Measurements from ENCODE around the gene ACTA2.
A peak's percentile ranks its signal among the peaks of the same experiment; 100 is the strongest.

Gene ACTA2

DNA sequence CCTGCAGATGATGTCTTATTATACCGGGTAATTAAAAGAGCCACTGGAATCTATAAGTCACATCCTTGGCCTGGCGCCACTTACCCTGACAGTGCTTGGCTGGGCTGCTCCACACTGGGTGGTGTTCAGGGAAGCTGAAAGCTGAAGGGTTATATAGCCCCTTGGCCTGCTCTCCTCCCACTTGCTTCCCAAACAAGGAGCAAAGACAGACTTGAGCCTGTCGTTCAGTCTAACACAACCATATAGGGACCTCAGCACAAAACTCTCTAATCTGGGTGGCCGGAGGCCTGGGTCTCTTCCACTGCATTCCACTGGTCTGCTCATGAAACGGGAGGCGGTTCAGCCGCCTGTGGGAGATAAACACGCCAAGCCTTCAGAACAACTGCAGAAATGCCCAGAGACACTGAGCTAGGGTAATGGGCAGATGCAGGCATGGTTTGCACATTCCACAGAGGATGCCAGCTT, at the start of gene ACTA2:
Gene ACTA2, minus strand, starts transcription at position 127 of the 465 bp plus-strand sequence. CDS start 3,843 bp downstream, outside the sequence.
- DNase-seq = no peak

DNA sequence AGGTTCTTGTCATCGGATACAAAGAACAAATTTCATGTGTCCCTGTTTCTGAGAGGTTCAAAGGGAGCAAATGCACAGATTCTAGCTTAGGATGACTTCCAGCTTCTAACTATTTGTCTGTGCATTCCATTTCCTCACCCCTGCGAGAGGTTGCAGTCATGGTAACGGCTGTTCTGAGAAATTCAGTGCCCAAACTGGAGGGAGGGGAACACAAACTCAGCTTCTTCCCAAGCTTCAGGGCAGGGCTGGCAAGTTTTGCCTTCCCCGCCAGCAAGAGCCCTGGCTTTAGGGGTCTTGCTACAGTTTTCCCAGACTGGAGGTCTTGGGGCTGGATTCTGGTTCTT, 49.1 kb upstream of the ACTA2 start:
- peak; percentile 34 for DNase-seq

DNA sequence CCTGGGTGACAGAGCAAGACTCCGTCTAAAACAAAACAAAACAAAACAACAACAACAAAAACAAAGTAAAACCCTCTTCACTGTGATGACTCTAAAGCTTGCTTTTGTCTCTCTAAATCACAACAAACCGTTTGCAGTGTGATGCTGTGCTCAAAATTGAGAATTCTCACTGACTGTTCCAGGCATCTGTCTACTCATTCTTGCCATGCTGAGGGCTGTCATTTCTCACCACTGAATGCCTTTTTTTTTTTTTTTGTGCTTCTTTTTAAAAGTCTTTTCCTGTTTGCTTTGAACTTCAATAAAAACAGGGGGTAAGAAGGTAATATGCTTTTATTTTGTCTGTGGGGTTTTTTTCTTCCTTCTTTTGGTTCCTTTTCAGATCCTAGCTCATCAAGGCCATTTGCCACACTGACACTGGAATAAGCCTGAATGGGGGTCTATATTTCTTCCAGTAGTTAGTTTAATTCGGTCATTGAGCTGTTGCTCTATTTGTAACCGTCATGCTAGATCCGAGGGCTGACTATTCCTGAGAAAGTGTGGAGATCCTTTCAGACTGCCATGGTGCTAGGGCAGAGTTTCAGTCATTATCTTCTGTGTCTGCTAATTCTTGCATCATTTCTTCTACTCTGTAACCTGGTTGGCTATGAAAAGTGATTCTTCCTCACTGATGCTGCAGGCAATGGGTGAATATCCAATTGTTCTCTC, 48.6 kb upstream of the ACTA2 start:
- peak; percentile 67 for DNase-seq

DNA sequence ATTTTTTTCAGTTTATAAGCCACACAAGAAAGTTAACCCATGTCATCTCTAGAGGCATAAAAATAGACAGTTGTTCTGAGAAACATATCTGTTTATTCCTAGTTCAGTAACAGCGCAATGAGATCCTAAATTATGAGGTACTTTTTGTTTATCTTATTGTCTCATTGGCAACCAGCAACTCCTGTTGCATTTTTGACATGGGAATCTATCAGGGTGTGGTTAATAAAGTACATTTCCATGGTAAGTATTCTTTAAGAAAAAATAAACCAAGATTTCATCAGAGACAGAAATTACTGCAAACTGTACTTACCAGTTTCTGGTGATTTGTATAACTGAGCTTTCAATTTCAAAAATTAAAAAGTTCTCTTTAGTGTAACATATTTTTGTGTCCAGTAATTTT, 47.1 kb upstream of the ACTA2 start:
- DNase-seq = peak; percentile 60

DNA sequence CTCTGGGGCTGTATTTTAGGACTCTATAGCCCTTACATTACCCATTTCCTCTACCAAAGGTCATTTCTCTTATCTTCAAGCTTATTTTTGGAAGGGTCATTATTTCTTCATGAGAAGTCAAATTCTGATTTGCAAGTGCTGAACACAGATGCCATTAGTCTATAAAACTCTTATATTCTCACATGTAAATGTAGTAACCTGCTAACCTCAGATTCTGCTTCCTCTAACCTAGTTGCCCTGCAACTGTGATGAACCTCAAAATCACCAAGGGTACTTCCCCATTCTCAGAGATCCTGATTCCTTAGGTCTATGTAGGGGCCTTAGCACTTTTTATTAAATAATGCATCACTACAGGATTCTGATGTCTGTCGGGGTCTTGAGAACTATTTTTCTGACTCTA, 44.4 kb upstream of the ACTA2 start:
- DNase-seq = peak; percentile 59

DNA sequence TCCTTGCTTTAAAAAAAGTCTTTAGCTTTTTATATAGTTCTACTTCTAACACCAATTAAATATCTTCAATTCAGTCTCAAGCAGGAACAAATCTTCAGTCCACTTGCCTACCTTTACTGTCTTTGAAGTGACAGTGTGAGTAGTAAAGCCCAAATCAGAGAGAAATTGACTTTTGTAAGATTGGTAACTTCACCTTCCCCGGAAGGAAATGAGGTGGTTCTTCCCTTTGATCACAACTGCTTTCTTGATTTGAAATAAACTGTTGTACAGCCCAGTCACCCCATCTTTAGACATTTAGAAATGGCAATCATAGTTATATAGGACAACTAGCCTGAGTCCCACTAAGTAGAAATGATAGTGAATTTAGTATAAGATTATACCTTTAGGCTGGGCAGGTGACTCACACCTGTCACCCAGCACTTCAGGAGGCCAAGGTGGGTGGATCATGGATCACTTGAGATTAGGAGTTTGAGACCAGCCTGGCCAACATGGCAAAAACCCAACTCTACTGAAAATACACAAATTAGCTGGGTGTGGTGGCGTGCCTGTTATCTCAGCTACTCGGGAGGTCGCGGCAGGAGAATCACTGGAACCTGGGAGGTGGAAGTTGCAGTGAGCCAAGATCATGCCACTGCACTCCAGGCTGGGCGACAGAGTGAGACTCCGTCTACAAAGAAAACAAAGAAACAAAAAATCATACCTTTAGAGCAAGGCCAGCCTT, 42.7 kb upstream of the ACTA2 start:
- DNase-seq = peak; percentile 73

DNA sequence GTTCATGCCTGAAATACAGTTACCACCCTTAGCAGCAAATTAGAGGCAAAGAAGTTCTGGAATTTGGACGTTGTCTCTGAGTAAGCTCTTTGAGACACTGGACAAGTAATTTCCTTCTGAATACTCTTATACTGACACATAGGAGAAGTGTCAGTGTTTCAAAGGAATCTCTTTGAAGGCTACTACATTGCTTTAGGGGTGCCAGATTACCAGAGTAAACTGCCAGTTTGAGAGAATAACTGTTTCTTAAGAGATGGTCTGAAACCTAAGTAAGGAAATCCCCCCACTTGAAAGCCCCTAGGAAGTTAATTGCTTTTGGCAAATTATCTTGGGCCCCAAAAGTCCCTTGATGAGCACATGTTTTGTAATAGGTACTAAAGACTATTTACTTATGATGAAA, 41.4 kb upstream of the ACTA2 start:
- peak; percentile 71 for DNase-seq

DNA sequence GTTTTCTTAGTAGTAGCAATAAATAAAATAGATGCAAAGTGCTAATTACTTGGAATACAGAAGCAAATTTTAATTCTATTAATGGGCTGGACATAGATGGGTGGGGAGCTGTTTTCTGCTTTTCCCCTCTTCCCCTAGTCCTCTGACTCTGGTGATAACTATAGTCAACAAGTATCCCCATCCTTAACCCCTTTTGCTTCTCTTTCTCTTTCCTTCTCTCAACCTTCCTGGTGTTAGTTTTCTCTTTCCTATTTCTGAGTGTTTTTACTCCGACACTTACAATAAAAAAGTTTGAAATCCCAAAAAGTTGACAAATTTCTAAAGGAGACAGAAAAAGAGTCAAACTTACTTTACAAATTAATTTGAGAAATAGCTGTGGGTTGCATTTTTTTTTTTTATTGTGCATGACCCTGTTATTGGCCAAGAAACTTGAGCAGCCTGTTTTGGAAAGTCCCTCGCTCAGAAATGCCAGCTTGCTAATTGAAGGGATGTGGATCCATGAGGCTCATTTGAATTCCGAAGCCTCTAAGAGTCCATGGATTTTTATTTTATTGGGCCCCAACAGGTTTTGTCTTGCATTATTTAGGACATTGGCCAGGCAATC, 40.5 kb upstream of the ACTA2 start:
- DNase-seq = peak; percentile 55

DNA sequence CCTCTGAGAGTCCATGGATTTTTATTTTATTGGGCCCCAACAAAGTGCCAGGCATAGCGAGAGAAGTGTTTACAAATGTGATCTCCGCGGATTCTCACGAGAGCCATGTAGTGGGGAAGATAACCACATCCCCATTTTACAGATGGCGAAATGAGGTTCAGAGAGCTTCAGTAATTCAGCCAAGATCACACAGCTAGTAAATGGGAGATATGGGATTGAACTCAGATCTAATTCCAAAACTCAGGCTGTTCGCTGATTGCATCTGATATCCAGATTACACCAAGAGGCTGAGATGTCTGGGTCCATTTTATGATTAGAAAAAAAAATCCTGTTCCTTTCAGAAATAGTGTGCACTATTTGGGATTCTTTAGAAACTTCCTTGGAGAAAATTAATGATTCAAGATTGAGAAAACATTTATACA, 39.3 kb upstream of the ACTA2 start:
- no peak for DNase-seq

DNA sequence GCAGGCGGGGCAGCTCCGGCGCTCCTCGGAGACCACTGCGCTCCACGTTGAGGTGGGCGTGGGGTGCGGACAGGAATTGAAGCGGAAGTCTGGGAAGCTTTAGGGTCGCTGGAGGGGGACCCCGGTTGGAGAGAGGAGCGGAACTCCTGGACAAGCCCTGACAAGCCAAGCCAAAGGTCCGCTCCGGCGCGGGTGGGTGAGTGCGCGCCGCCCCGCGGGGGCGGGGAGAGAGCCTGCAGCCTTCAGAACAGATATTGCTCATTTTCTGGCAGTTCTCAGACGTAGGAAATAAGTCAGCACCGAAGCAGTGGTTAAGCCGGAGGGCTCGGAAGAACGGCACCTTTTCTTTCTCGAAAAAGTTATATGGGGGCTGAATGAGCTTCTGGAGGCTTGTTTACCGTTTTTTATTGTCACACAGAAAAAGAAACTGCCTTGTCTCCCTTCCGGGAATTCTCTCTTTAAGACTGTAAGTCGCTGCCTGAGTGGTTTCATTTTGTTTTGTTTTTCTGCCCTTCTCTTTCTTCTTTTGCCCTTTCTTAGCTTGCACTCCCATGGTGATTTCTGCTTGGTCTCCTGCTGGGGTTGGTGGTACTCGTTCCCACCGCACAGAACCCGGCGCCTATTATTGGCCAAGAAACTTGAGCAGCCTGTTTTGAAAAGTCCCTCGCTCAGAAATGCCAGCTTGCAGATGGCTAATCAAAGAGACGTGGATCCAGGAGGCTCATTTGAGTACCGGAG, 38.8 kb upstream of the ACTA2 start:
- peak; percentile 77 for DNase-seq

DNA sequence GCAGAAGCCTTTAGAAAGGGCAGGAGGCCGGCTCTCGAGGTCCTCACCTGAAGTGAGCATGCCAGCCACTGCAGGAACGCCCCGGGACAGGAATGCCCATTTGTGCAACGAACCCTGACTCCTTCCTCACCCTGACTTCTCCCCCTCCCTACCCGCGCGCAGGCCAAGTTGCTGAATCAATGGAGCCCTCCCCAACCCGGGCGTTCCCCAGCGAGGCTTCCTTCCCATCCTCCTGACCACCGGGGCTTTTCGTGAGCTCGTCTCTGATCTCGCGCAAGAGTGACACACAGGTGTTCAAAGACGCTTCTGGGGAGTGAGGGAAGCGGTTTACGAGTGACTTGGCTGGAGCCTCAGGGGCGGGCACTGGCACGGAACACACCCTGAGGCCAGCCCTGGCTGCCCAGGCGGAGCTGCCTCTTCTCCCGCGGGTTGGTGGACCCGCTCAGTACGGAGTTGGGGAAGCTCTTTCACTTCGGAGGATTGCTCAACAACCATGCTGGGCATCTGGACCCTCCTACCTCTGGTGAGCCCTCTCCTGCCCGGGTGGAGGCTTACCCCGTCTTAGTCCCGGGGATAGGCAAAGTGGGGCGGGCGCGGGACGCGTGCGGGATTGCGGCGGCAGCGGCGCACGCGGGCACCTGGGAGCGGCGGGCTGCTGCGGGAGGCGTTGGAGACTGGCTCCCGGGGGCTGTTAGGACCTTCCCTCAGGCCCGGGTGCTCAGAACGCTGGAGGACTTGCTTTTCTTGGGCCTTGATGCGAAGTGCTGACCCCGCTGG, 38.0 kb upstream of the ACTA2 start, which contains the start of gene FAS:
Gene FAS, plus strand, starts transcription at position 415 of the 777 bp plus-strand sequence. Its CDS starts 79 bp downstream, at position 494.
- peak; percentile 89 for DNase-seq

DNA sequence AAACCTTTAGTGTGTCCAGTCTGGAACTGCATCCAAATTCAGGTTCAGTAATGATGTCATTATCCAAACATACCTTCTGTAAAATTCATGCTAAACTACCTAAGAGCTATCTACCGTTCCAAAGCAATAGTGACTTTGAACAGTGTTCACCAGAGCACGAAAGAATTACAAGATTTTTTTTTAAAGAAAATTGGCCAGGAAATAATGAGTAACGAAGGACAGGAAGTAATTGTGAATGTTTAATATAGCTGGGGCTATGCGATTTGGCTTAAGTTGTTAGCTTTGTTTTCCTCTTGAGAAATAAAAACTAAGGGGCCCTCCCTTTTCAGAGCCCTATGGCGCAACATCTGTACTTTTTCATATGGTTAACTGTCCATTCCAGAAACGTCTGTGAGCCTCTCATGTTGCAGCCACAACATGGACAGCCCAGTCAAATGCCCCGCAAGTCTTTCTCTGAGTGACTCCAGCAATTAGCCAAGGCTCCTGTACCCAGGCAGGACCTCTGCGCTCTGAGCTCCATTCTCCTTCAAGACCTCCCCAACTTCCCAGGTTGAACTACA, 37.3 kb upstream of the ACTA2 start:
- peak; percentile 37 for DNase-seq

DNA sequence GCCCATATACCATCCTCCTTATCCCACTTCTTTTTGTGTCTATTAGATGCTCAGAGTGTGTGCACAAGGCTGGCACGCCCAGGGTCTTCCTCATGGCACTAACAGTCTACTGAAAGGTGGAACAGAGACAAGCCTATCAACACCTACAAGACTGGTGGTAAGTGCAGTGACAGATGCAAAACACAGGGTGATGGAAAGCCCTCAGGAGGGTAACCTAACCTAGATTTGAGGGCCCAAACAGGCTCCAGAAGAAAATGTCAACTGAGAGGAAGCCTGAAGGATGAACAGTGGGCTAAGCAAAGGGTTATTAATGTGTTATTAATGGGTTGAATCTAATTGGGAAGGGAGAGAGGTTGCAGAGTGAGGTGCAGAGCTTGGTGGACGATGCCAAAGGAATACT, 36.9 kb upstream of the ACTA2 start:
- no peak for DNase-seq

DNA sequence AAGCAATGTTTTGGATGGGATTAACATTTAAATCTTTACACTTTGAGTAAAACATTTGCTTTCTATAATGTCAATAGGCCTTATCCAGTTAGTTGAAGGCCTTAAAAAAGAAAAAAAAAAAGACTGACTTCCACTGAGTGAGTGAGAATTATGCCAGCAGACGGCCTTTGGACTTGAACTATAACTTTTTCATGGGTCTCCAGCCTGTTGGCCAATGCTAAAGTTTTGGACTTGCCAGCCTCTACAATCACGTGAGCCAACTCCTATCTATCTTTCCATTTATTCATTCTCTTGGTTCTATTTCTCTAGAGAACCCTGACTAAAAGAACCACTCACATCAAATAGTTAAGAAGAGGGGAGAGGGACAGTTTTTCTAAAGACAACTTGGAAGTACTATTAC, 35.3 kb upstream of the ACTA2 start:
- DNase-seq = no peak

DNA sequence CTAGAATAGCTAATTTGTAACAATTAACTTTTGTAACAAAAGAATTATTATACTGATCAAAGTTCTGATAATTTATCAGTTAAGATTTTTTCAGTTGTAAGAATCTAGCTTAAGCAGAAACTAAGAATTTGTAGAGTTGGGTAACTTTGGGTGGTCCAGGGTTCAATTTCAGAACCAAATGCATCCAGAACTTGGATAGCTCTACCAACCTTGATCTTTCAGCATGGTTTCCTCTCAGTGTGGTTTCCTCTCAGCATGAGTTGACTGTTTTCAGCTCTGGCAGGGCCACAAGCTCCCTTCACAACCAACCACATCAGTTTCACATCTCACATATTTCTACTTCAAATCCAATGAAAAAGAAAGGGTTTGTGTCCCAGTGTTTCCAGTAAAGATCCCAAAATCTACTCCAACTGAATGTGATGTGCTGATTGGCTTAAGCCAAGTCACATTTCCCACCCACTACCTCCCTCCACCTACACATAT, 34.7 kb upstream of the ACTA2 start:
- peak; percentile 46 for DNase-seq

DNA sequence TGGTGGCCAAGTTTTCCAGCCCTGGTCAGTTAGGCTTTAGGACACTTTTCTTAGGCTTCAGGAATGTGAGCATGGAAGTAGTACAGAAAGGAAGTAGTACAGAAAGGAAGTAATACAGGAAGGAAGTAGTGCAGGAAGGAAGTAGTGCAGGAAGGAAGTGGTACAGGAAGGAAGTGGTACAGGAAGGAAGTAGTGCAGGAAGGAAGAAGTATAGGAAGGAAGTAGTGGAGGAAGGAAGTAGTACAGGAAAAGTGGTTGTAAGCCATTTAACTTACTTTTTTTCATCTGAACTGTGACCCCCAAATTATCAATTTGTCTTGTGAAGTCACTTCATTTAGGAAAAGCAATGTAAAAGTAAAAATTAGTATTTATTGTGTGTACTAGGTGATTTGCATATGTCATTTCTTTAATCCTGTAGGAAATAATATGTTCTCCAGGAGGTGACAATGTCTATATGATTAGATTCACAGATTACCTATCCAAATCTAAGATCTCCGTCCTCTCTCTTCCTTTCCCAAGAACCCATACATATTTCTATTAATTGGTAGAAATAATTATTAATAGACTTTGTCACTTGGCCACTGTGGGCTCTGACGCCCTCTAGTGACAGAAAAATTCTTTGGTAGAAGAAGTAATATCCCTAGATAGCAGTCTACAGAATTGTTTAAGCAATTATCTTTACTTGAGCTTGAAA, 34.1 kb upstream of the ACTA2 start:
- DNase-seq = peak; percentile 53

DNA sequence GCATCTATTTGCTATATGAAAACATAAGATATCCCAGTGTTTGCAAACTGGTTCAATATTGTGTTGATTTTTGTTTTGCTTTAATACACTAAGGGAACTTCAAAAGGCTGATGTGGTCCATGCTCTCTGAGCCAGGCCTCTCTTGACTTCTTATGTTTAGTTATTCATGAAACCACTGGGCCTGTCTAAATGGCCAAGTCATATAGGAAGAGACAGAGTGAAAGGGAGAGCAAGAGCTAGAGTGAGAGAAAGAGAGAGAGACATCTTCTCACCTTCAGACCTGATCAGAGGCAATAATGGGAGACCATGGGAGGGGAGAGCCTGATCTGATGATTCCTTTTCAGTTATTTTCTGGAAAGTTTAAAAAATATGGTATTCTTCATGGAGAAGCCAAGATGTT, 32.0 kb upstream of the ACTA2 start:
- DNase-seq = no peak

DNA sequence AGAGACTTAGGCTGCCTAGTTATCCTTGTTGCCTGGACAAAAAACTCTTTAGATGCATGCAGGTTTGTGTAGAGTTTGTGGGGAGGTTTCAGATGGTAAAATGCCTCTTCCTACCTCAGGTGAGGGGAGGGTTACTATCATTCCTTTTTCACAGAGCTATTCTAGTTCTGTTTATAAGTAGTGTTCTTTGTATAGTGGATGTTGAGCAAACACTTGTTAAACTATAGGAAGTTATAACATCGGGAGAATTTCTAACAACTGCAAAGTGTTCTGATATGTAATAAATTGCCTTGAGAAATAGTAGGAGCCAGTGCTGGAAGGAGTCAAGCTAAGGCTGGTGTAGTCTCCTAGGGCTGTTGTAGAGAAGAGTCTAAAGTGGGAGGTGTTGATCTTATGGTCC, 31.4 kb upstream of the ACTA2 start:
- no peak for DNase-seq

DNA sequence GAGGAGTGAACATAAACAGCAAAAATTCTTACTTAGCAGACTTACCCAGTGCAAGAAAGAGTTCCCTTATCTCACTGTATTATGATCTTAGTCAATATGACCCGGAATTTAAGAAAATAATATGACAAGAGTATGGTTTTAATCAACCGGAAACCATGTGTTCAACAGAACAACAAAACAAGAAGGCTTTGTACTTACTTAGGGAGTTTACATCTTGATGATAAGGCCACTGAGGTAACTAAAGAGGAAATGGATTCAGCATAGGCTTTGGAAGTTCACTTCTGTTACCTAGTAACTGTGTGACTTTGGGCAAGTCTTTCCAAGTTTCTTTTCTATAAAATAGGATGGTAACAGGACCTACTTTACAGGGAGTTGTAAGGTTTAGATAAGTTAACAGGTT, 30.6 kb upstream of the ACTA2 start:
- peak; percentile 37 for DNase-seq

DNA sequence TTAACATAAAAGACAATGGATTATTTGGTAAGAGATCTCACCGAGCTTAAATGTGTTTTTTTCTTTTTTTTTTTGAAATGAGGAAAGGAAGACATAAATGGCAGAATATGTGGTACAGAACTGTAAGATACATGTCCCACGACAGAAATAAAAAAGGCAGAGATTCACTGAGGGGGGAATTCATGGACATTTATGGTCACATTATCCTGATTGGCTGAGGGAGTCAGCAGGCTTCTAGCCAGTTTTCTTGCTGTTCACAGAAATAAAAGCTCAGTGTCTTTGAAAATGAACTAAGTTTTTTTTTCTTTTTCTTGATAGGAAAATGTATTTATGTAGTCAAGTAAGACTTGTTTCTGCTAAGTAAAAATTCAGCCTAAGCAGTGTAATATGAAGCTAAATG, 29.8 kb upstream of the ACTA2 start:
- no peak for DNase-seq

DNA sequence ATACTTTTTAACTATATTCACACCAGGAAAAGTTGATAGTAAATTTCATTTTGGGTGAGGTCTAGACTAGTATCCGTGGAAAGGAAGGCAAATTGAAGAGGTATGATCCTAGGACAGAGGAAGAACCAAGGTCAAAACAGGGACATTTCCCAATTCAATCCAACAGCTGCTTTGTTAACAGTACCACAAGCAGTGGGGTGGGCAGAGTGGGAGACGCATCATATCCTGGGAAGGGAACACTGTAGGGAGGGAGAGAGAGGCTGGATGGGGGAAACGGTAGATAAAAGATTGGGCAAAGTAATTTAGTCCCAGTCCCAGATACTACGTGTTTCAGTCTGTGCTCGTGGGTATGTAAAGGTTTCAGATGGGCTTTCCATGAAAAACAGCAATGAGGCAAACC, 28.9 kb upstream of the ACTA2 start:
- DNase-seq = no peak
